ENCODE results near the gene LILRB2.
"Not testable (repeated sequence)": the region's sequence is repeated elsewhere in the genome, so short reads cannot be mapped to it uniquely, and the experiment has no call there.

The LILRB2 gene

DNA sequence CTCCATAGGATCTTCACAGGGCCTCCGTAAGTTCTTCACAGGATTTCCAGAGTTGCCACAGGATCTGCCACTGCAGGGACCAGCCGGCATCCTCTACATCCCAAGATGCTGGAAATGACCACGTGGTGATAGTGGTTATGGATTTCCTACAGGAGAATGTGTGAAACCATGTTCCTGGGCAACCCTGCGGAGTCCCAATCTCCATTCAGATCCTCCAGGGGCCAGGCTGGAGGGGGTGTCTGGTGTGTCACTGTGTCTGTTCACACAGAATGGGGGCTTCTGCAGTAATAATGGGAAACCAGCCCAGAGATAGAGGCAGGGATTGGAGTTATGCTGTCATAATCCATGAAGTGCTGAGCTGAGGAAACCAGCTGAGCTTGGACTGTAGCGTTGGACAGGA lies 47.0 kb downstream of the LILRB2 start:
- Histone ChIP-seq H3K9ac (ENCODE audit: low read depth, low read length) (no peak overlapping the region), H3K27me3 (ENCODE audit: control insufficient read depth, insufficient read depth, low read length) (peaks cover 9% of the 10 kb centered on the region)

DNA sequence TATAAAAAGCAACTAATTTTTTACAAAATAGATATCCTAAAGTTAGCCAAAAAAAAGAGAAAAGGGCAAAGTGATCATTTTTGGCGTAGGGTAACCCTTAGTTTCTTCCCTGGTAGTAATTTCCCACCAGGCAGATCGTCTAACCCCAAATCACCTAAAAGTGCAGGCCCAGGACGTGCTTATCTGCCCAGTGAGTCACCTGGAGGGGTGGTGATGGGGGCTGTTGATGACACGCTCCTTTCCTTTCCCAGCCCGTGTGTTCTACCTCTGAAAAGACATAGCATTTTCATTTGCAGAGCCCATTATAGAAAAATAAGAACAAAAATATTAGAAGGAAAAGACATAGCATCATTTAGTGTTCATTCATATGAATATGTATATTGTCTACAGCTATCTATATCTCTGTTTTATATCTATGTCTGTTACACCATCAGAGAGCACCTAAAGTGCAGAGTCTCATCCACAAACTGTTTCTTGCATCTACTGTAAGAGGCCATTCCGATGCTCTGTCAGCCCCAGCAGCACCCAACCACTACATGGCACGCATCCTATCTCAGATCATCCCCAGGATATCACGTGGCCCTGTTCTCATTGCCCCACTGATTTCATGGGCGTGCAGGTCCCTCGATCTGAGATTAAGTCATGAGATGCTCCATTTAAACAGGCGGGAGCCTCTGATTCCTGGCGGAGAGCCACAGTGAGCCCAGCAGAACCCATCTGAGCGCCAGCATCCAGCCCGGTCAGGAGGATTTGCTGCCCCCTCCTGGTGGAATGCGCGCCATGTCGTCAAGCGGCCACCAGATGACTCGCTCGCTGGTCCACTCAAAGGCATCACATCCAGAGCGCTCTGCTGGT lies 49.6 kb downstream of the LILRB2 start:
- H3K36me3 ChIP-seq (ENCODE audit: control insufficient read depth, insufficient read depth, low read length) = no peaks in the 10 kb centered on the region
- H3K9ac ChIP-seq (ENCODE audit: low read depth, low read length) = no peak overlapping the region
- no peaks in the 10 kb centered on the region for H3K4me1 ChIP-seq (ENCODE audit: control insufficient read depth, insufficient read depth, low read length)
- peaks cover 9% of the 10 kb centered on the region for H3K27me3 ChIP-seq (ENCODE audit: control insufficient read depth, insufficient read depth, low read length)
- no peaks in the 10 kb centered on the region for H3K9me3 ChIP-seq (ENCODE audit: control insufficient read depth, insufficient read depth, low read length)
- H3K4me3 ChIP-seq (ENCODE audit: low read depth, low read length) = no peak overlapping the region
- H3K27ac ChIP-seq (ENCODE audit: low read depth, low read length) = no peak overlapping the region

More for the DNA sequence above, 47.0 kb downstream of the LILRB2 start:
- H3K36me3 ChIP-seq (ENCODE audit: control insufficient read depth, insufficient read depth, low read length) = no peaks in the 10 kb centered on the region
- H3K27ac ChIP-seq (ENCODE audit: low read depth, low read length) = no peak overlapping the region
- H3K4me3 ChIP-seq (ENCODE audit: low read depth, low read length) = no peak overlapping the region
- H3K9me3 ChIP-seq (ENCODE audit: control insufficient read depth, insufficient read depth, low read length) = no peaks in the 10 kb centered on the region
- H3K4me1 ChIP-seq (ENCODE audit: control insufficient read depth, insufficient read depth, low read length) = no peaks in the 10 kb centered on the region

DNA sequence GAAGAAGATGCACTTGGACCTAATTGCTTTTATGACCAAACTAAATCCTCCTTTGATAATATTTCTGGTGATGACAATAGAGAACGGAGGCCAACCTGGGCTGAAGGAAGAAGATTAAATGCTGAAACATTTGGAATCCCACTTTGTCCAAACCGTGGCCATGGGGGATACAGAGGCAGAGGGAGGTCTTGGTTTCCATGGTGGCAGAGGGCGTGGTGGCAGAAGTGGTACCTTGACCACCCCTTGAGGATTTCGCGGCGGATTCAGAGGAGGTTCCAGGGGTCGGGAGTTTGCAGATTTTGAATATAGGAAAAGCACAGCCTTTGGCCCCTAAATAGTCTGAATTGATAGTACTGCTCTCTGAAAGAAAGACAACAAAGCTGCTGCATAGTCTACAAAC lies 50.9 kb downstream of the LILRB2 start:
- no peaks in the 10 kb centered on the region for H3K36me3 ChIP-seq (ENCODE audit: control insufficient read depth, insufficient read depth, low read length)
- no peak overlapping the region for H3K4me3 ChIP-seq (ENCODE audit: low read depth, low read length)
- peaks cover 9% of the 10 kb centered on the region for H3K27me3 ChIP-seq (ENCODE audit: control insufficient read depth, insufficient read depth, low read length)
- H3K27ac ChIP-seq (ENCODE audit: low read depth, low read length) = no peak overlapping the region
- H3K9me3 ChIP-seq (ENCODE audit: control insufficient read depth, insufficient read depth, low read length) = no peaks in the 10 kb centered on the region
- H3K9ac ChIP-seq (ENCODE audit: low read depth, low read length) = no peak overlapping the region
- H3K4me1 ChIP-seq (ENCODE audit: control insufficient read depth, insufficient read depth, low read length) = no peaks in the 10 kb centered on the region

DNA sequence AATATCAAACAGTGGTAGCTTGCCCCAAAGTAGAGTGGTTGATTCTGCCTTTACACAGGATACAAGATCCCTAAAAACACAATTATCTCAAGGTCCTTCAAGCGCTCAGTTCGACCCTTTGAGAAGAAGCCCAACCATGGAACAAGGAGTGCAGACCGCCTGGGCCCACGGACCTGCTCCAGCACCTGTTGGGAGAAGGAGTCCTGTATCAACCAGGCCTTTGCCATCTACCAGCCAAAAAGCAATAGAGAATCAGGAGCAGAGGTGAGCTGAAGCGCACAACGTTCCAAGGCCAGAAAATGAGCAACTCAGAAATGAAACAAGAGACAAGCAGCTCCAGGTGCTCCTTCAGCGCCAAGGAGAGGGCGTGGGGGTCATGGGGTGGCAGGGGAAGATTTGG lies 51.8 kb downstream of the LILRB2 start:
- Histone ChIP-seq H3K27ac (ENCODE audit: low read depth, low read length) (no peak overlapping the region), H3K4me3 (ENCODE audit: low read depth, low read length) (no peak overlapping the region), H3K9me3 (ENCODE audit: control insufficient read depth, insufficient read depth, low read length) (no peaks in the 10 kb centered on the region), H3K4me1 (ENCODE audit: control insufficient read depth, insufficient read depth, low read length) (no peaks in the 10 kb centered on the region), H3K9ac (ENCODE audit: low read depth, low read length) (no peak overlapping the region), H3K27me3 (ENCODE audit: control insufficient read depth, insufficient read depth, low read length) (peaks cover 9% of the 10 kb centered on the region), H3K36me3 (ENCODE audit: control insufficient read depth, insufficient read depth, low read length) (no peaks in the 10 kb centered on the region)

DNA sequence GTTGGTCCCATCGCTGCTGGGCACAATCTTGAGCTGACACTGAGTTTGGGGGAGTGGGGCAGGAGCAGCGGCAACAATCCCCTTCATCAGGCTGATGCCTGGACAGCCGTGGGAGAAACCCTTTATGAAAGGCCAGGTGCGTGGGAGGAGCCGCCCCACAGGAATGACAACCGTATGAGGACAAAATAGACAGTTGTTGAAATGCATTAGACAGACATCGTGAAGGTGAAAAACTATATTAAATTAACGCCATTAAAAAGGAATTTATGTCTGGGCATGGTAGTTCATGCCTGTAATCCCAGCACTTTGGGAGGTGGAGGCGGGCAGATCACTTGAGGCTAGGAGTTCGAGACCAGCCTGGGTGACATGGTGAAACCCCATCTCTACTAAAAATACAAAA lies 56.3 kb downstream of the LILRB2 start:
- not testable (repeated sequence) for H3K9me3 ChIP-seq (ENCODE audit: control insufficient read depth, insufficient read depth, low read length); H3K27ac ChIP-seq (ENCODE audit: low read depth, low read length); H3K4me1 ChIP-seq (ENCODE audit: control insufficient read depth, insufficient read depth, low read length); H3K36me3 ChIP-seq (ENCODE audit: control insufficient read depth, insufficient read depth, low read length); H3K9ac ChIP-seq (ENCODE audit: low read depth, low read length); H3K4me3 ChIP-seq (ENCODE audit: low read depth, low read length); H3K27me3 ChIP-seq (ENCODE audit: control insufficient read depth, insufficient read depth, low read length)

DNA sequence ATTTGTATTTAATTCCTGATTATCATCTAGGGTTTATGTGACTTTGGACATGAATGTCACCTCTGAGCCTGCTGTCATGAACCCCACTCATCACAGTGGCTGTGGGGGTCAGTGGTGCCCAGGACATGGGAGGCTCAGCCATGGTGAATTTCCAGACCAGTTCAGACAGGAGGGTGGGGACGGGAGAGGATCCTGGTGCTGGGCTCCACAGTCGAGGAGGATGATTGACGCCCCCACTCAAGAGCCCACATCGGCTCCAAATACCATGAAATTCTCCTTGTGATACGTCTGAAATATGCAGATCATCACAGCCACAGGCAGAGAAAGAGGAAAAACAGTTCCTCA lies 57.0 kb downstream of the LILRB2 start:
- H3K9me3 ChIP-seq (ENCODE audit: control insufficient read depth, insufficient read depth, low read length) = not testable (repeated sequence)

More for the DNA sequence above, 57.0 kb downstream of the LILRB2 start:
- H3K4me3 ChIP-seq (ENCODE audit: low read depth, low read length); H3K36me3 ChIP-seq (ENCODE audit: control insufficient read depth, insufficient read depth, low read length); H3K9ac ChIP-seq (ENCODE audit: low read depth, low read length); H3K27me3 ChIP-seq (ENCODE audit: control insufficient read depth, insufficient read depth, low read length); H3K27ac ChIP-seq (ENCODE audit: low read depth, low read length); H3K4me1 ChIP-seq (ENCODE audit: control insufficient read depth, insufficient read depth, low read length): not testable (repeated sequence)

Data from HUES48 (cell line).